ENCODE measurements around the gene ANTXR2. TPM values are rescaled to one million over a fixed set of nuclear protein-coding genes. Genes with fewer than 3 reads are reported as not detected.

The ANTXR2 gene
- total RNA-seq, 2 experiments from 2014 or later: 15.0 to 18.0 TPM

DNA sequence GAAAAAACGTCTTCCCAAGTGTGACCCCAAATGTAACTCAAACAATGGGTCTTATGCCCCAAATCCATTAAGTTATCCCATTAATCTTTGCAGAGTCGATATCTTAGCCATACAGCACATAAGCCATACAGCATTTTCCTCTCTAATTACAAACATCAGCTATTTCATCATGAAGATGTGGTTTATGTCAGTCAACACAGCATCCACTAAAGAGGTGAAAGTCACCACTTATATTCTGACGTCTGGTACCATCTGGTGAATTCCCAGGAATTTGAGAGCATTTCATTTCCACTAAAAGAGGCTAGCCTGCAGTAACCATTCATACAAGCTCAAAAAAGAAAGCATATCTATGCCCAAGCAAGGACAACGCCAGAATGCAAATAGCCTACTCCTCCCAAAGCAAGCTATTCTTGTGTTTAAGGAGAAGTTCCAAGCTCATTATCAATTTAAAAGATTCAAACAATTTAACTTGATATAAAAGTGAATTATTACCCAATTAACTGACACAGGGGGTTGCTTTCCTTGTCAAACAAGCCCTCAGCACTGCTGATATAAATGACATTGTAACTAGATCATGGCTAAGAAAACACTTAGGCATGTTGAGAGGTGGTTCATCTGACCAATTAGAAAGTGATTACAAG lies 203.3 kb downstream of the ANTXR2 start:
- ChIA-PET POLR2A (no interaction called here), CTCF (no interaction called here)
- no peak for ATAC-seq
- Mint-ChIP-seq H3K36me3 (ENCODE audit: low read depth) (no peaks in the 10 kb centered on the region), H3K27me3 (ENCODE audit: low read depth) (peaks cover 2% of the 10 kb centered on the region), H3K4me1 (ENCODE audit: low read depth) (no peaks in the 10 kb centered on the region), H3K9me3 (ENCODE audit: insufficient read depth) (no peaks in the 10 kb centered on the region), H3K27ac (no peak overlapping the region), H3K4me3 (no peak overlapping the region)
- no peak for DNase-seq

DNA sequence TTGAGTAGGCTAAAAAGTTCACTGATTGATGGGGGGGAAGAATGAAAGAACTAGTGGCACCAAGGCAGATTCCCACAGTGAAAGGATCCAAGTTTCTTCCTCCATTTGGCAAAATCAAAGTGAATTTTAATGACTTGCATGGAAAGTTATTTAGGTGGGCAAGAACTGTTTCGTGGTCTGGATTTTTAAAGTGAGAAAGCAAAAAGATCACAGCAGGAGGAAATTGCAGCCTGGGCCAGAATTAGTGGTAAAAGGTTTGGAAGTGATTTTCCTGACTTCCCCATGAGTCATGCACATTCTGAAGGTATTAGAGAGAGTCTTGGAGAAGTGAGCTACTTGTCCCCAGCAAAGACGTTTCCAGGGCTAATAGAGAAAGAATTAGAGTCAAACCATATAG lies 207.8 kb downstream of the ANTXR2 start:
- peaks cover 7% of the 10 kb centered on the region for H3K27me3 Mint-ChIP-seq (ENCODE audit: low read depth)
- ChIA-PET CTCF (no interaction called here), POLR2A (no interaction called here)
- DNase-seq (no peak), ATAC-seq (no peak)
- H3K4me3 Mint-ChIP-seq: no peak overlapping the region
- H3K27ac Mint-ChIP-seq: no peak overlapping the region
- H3K4me1 Mint-ChIP-seq (ENCODE audit: low read depth): no peaks in the 10 kb centered on the region
- H3K36me3 Mint-ChIP-seq (ENCODE audit: low read depth): no peaks in the 10 kb centered on the region
- H3K9me3 Mint-ChIP-seq (ENCODE audit: insufficient read depth): no peaks in the 10 kb centered on the region

DNA sequence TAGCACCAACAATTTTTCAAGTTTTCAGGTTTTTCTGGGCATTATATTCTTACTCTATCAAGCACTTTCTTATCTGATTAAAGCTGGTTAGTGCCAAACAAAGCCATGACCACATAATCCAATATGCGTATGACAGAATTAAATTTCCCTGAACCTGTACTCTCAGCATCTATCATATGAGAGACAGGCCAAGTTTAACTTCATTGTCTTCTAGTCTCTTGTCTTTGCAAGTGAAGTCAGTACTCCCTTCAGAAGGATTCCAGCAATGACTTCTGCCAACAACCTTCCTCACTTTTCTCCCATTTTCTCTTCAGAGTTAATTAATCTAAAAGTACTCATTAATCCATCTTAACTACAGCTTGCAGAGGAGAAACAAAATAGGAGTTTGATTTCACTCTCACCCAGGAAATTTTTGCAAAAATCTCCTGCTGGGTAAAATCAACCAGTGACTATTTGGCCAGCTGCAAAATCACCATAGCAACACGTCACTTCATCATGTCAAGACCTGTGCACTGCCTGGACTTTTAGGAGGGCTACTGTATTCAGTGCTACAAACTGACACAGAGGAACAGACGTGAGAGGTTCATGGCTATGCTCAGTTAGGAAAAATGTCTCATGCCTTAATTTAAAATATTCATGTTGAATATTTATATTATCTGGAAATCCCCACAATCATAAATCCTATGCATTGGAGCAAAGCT lies 208.4 kb downstream of the ANTXR2 start:
- ChIA-PET POLR2A (no interaction called here), CTCF (no interaction called here)
- H3K4me1 Mint-ChIP-seq (ENCODE audit: low read depth): no peaks in the 10 kb centered on the region
- no peak overlapping the region for H3K4me3 Mint-ChIP-seq
- no peak overlapping the region for H3K27ac Mint-ChIP-seq
- no peaks in the 10 kb centered on the region for H3K36me3 Mint-ChIP-seq (ENCODE audit: low read depth)
- H3K27me3 Mint-ChIP-seq (ENCODE audit: low read depth): peaks cover 7% of the 10 kb centered on the region
- DNase-seq: no peak
- ATAC-seq: no peak
- no peaks in the 10 kb centered on the region for H3K9me3 Mint-ChIP-seq (ENCODE audit: insufficient read depth)

DNA sequence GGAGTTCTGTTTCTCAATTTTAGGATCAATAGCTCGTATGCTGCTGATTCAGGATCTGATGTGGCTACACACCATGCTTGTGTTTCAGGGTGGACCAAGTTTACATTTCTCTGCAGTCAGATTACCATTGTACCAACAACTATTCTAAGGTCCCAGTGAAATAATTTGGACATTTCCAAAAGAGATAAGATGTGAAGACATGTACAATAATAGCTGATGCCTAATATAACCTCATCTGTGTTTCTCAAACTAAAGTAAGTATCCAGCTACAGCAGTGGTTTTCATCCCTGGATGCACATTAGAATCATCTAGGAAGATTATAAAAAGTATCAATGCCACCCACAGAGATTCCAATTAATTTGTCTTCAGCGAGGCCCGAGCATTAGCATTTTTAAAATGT lies 209.7 kb downstream of the ANTXR2 start:
- Mint-ChIP-seq H3K4me3 (no peak overlapping the region), H3K9me3 (ENCODE audit: insufficient read depth) (no peaks in the 10 kb centered on the region), H3K4me1 (ENCODE audit: low read depth) (no peaks in the 10 kb centered on the region), H3K27me3 (ENCODE audit: low read depth) (peaks cover 5% of the 10 kb centered on the region), H3K27ac (no peak overlapping the region), H3K36me3 (ENCODE audit: low read depth) (no peaks in the 10 kb centered on the region)
- no peak for DNase-seq
- ATAC-seq: no peak
- POLR2A ChIA-PET: no interaction called here
- CTCF ChIA-PET: no interaction called here

DNA sequence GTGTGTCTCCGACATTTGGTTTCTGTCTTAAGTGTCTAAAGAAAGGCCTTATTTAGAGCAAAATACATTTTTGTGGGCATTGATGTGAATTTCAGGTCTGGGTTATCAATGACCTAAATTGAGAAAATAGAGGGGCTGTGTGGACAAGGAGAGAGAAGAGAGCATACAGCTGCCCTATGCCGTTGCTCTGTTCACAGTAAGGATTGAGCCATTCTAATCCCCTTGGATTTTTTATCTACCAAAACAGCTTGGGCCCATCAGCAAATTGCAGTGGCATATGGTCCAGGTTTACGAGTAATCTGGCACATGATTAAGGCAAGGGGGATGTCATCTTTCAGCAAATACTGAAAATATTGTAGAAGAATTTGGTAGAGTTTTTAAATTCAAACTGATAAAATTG lies 210.2 kb downstream of the ANTXR2 start:
- ChIA-PET CTCF (no interaction called here), POLR2A (no interaction called here)
- ATAC-seq (no peak), DNase-seq (no peak)
- H3K9me3 Mint-ChIP-seq (ENCODE audit: insufficient read depth): no peaks in the 10 kb centered on the region
- no peak overlapping the region for H3K4me3 Mint-ChIP-seq
- no peak overlapping the region for H3K27ac Mint-ChIP-seq
- peaks cover 5% of the 10 kb centered on the region for H3K27me3 Mint-ChIP-seq (ENCODE audit: low read depth)
- H3K36me3 Mint-ChIP-seq (ENCODE audit: low read depth): no peaks in the 10 kb centered on the region
- no peaks in the 10 kb centered on the region for H3K4me1 Mint-ChIP-seq (ENCODE audit: low read depth)

DNA sequence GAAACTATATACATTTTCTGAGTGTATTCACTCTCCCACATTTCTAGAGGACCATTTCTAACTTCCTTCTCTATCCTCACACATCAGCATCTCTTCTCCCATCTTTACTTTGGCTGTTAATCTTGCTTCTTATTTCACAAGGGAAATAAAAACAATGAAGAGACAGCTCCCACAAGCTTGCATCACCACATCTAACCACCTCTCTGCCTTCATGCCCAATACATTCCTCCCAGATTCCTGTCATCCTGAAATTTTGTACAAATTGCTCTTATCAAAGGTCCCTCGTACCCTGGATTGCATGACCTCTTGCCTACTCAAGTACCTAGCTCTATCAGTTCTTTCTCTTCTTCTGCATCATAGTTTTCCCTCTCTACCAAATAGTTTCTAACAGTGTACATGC lies 215.2 kb downstream of the ANTXR2 start:
- H3K36me3 Mint-ChIP-seq (ENCODE audit: low read depth): no peaks in the 10 kb centered on the region
- no peak overlapping the region for H3K4me3 Mint-ChIP-seq
- no peaks in the 10 kb centered on the region for H3K4me1 Mint-ChIP-seq (ENCODE audit: low read depth)
- no peaks in the 10 kb centered on the region for H3K9me3 Mint-ChIP-seq (ENCODE audit: insufficient read depth)
- peaks cover 4% of the 10 kb centered on the region for H3K27me3 Mint-ChIP-seq (ENCODE audit: low read depth)
- ATAC-seq (no peak), DNase-seq (no peak)
- ChIA-PET CTCF (no interaction called here), POLR2A (no interaction called here)
- H3K27ac Mint-ChIP-seq: no peak overlapping the region

DNA sequence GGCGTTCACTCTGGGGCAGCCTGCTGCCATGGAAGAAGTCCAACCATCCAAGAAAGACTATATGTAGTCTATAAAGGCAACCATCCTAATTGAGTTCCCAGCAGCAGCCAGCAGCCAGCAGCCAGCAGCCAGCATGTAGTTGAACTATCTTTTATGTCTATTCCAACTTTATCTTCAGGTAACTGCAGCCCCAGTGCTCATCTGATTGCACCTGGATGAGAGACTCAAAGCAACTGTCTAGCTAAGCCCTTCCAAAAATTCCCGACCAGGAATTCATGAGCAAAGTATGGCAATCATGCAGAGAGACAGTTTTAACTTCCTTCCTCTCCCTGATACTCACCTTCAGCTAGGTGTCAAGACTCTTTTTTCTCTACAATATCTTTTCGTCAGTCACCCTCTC lies 216.8 kb downstream of the ANTXR2 start:
- ChIA-PET CTCF (no interaction called here), POLR2A (interaction anchor here (0.8 to 1.0 kb wide), 2 partner anchors 137 to 328 kb away, joined by 3 read pairs; no protein-coding TSS in a partner anchor)
- H3K27ac Mint-ChIP-seq: no peak overlapping the region
- no peak for DNase-seq
- no peak overlapping the region for H3K4me3 Mint-ChIP-seq
- H3K4me1 Mint-ChIP-seq (ENCODE audit: low read depth): no peaks in the 10 kb centered on the region
- H3K36me3 Mint-ChIP-seq (ENCODE audit: low read depth): no peaks in the 10 kb centered on the region
- no peaks in the 10 kb centered on the region for H3K27me3 Mint-ChIP-seq (ENCODE audit: low read depth)
- no peak for ATAC-seq
- no peaks in the 10 kb centered on the region for H3K9me3 Mint-ChIP-seq (ENCODE audit: insufficient read depth)

DNA sequence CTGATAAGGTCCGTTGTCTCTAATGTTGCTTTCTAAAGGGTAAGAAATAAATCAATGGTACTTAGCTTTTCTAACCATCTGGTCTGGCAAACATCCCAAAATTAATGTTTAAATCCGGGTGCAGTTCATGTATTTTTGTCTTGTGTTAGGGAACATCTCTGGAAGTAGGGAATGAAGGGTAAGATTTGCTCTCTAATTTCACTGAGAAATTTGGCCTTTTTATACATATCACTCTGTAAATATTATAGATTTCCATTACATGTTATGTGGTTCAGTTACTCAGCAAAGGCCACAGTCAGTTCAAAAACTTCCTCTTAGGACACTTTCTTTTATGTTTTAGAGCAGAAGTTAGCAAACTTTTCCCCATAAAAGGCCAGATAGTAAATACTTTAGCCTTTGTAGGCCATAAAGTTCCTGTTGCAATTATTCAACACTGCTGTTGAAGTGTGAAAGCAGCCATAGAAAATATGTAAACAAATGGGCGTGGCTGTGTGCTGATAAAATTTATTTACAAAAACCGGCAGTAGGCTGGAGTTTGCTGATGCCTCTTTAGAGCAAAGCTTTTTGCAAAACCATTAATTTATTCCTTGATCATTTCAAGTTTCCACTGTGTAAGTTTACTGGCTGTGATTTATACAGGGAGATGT lies 218.1 kb downstream of the ANTXR2 start:
- Mint-ChIP-seq H3K27me3 (ENCODE audit: low read depth) (no peaks in the 10 kb centered on the region), H3K4me3 (no peak overlapping the region), H3K4me1 (ENCODE audit: low read depth) (no peaks in the 10 kb centered on the region), H3K36me3 (ENCODE audit: low read depth) (no peaks in the 10 kb centered on the region), H3K27ac (no peak overlapping the region), H3K9me3 (ENCODE audit: insufficient read depth) (no peaks in the 10 kb centered on the region)
- DNase-seq (no peak), ATAC-seq (no peak)
- POLR2A ChIA-PET: interaction anchor here (0.8 kb wide), 1 partner anchor 136 kb away, joined by 3 read pairs; no protein-coding TSS in a partner anchor
- CTCF ChIA-PET: no interaction called here

DNA sequence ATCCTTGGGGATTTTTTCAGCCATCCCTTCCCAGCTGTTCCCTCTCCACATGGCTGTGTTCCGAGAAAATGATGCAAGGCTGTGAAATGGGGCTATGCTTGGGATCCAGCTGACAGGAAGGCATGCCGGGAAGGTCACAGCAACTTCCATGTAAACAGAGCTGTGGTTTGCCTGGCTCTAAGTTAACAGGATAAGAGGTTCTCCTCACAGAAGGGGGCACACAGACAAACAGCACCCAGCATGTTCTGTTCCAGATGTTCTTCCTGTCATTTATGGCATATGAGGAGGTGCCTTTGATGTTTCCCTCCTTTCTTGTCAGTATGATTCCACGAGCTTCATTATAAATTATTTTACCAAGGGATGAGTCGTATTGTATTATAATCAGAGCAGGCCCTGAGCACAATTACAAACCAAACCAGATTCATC lies 220.7 kb downstream of the ANTXR2 start:
- H3K27me3 Mint-ChIP-seq (ENCODE audit: low read depth): no peaks in the 10 kb centered on the region
- H3K27ac Mint-ChIP-seq: no peak overlapping the region
- ChIA-PET CTCF (no interaction called here), POLR2A (no interaction called here)
- H3K4me3 Mint-ChIP-seq: no peak overlapping the region
- no peaks in the 10 kb centered on the region for H3K36me3 Mint-ChIP-seq (ENCODE audit: low read depth)
- DNase-seq (no peak), ATAC-seq (no peak)
- H3K4me1 Mint-ChIP-seq (ENCODE audit: low read depth): no peaks in the 10 kb centered on the region
- H3K9me3 Mint-ChIP-seq (ENCODE audit: insufficient read depth): no peaks in the 10 kb centered on the region

DNA sequence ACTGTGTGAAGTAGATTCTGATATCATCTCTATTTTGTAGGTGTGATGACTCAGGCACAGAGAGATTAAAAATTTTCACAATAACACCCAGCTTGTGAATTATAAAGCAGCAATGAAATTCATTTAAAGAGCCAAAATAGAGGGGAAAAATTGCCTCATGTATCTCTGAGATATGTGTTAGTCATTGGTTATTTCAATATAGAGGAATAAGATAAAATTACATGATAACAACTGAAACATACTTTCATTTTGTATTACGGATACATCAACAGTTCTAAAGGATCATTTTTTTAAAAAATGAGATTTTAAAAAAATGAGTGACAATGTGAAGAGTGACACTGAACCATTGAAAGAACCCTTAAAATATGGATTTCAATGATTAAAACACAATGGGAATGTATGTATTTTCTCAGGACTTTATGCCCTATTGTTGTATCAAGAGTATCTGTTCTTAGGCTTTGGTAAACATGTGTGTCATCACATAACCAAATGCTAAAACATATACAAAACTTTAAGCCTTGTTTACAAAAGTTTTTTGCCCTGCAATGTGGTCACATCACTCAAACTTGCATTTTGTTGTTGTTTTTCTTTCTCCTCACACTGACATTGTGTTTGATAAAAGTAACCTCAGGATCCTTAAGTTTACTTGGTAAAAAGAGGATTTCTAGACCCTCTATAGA lies 221.3 kb downstream of the ANTXR2 start:
- ATAC-seq (no peak), DNase-seq (no peak)
- Mint-ChIP-seq H3K27ac (no peak overlapping the region), H3K36me3 (ENCODE audit: low read depth) (no peaks in the 10 kb centered on the region), H3K4me1 (ENCODE audit: low read depth) (no peaks in the 10 kb centered on the region), H3K9me3 (ENCODE audit: insufficient read depth) (no peaks in the 10 kb centered on the region), H3K4me3 (no peak overlapping the region), H3K27me3 (ENCODE audit: low read depth) (no peaks in the 10 kb centered on the region)
- ChIA-PET CTCF (no interaction called here), POLR2A (no interaction called here)

All from activated CD8-positive, alpha-beta T cell treated with anti-CD3 and anti-CD28 coated beads, Interleukin-2, amount 10 ng/mL, durations not matched to agents 7 days and 5 days (primary cell).